HEK293 (cell line): ENCODE data around the gene PLEKHG3.

ENCODE experiments used
- CTCF ChIA-PET: fragments of 350-600 bp; formaldehyde crosslinking; extraction: SDS; loops from one replicate; lab custom pipeline; 2021; ENCODE audit warnings: antibody characterized with exemption; lab: Yijun Ruan, JAX
- POLR2A ChIA-PET: fragments of 300-600 bp; formaldehyde crosslinking; extraction: SDS; loops from one replicate; lab custom pipeline; 2020; ENCODE audit warnings: antibody characterized with exemption, inconsistent platforms; lab: Yijun Ruan, JAX
- H3K27ac ChIP-seq: fragments of 200-500 bp; sonication (Bioruptor generic); 2 replicates; pipeline ENCODE4 v1.5.1; 2014; ENCODE audit warnings: low read depth, low read length, control low read depth, inconsistent platforms; ENCODE audit errors: extremely low read depth
- H3K36me3 ChIP-seq, 2 experiments: fragments of 200-500 bp in 1 of 2; sonication (Bioruptor generic) in 1 of 2; 1 replicate in 1 of 2; 2 replicates in 1 of 2; pipeline ENCODE4 v1.5.1; 2014 to 2017; ENCODE audit warnings: inconsistent platforms in 2 of 2, low read length in 2 of 2; ENCODE audit not compliant: control insufficient read depth in 2 of 2, insufficient read depth in 1 of 2
- H3K4me1 ChIP-seq: fragments of 200-500 bp; sonication (Bioruptor generic); 2 replicates; pipeline ENCODE4 v1.5.1; 2014; ENCODE audit warnings: mild to moderate bottlenecking, low read length, inconsistent platforms; ENCODE audit not compliant: control insufficient read depth, insufficient read depth
- H3K4me3 ChIP-seq: 2 replicates; pipeline ENCODE4 v1.5.1; 2011; ENCODE audit warnings: low read depth, mild to moderate bottlenecking, control low read depth, low read length, moderate library complexity
- H3K9me3 ChIP-seq: fragments of 200-500 bp; sonication (Bioruptor generic); 2 replicates; pipeline ENCODE4 v1.5.1; 2014; ENCODE audit warnings: low read depth, low read length, inconsistent platforms; ENCODE audit not compliant: control insufficient read depth, insufficient read depth
- HOXA7 ChIP-seq: sonication (generic); formaldehyde crosslinking; IDR thresholded peaks from 2 replicates; pipeline ENCODE4 v1.8.1; 2022; ENCODE audit warnings: missing genetic modification reagents, borderline replicate concordance
- KLF16 ChIP-seq: fragments of 450-650 bp; formaldehyde crosslinking; IDR thresholded peaks from 2 replicates; pipeline ENCODE4 v1.5.1; 2017; ENCODE audit warnings: missing biosample characterization, missing genetic modification characterization
- ZBTB11 ChIP-seq: fragments of 450-650 bp; formaldehyde crosslinking; conservative IDR thresholded peaks from 2 replicates; pipeline ENCODE4 v1.5.1; 2016; ENCODE audit warnings: low read depth, missing biosample characterization, missing genetic modification characterization
- ZEB2 ChIP-seq: fragments of 450-650 bp; formaldehyde crosslinking; IDR thresholded peaks from 2 replicates; pipeline ENCODE4 v1.5.1; 2016; ENCODE audit warnings: missing biosample characterization, missing genetic modification characterization
- ZIC2 ChIP-seq: fragments of 450-650 bp; formaldehyde crosslinking; IDR thresholded peaks from 2 replicates; pipeline ENCODE4 v1.5.1; 2016; ENCODE audit warnings: missing biosample characterization, missing genetic modification characterization
- ZNF132 ChIP-seq: fragments of 450-650 bp; formaldehyde crosslinking; IDR thresholded peaks from 2 replicates; pipeline ENCODE4 v1.5.1; 2017; ENCODE audit warnings: missing biosample characterization, missing genetic modification characterization, borderline replicate concordance
- ZNF146 ChIP-seq: fragments of 450-650 bp; formaldehyde crosslinking; IDR thresholded peaks from 2 replicates; pipeline ENCODE4 v1.5.1; 2016; ENCODE audit warnings: missing biosample characterization, missing genetic modification characterization
- ZNF175 ChIP-seq: fragments of 450-650 bp; formaldehyde crosslinking; IDR thresholded peaks from 2 replicates; pipeline ENCODE4 v1.5.1; 2016; ENCODE audit warnings: missing biosample characterization, missing genetic modification characterization
- ZNF2 ChIP-seq: fragments of 450-650 bp; formaldehyde crosslinking; IDR thresholded peaks from 2 replicates; pipeline ENCODE4 v1.5.1; 2016; ENCODE audit warnings: missing biosample characterization, missing genetic modification characterization
- ZNF274 ChIP-seq, 2 experiments: fragments of 200-500 bp in 1 of 2; fragments of 450-650 bp in 1 of 2; sonication (Bioruptor generic) in 1 of 2; formaldehyde crosslinking in 1 of 2; IDR thresholded peaks; 2 replicates each; pipeline versions ENCODE4 v1.5.1 to v1.6.1; 2014 to 2016; ENCODE audit warnings: borderline replicate concordance in 1 of 2, inconsistent platforms in 1 of 2, low read length in 1 of 2, missing biosample characterization in 1 of 2, missing genetic modification characterization in 1 of 2
- ZNF426 ChIP-seq: fragments of 450-650 bp; formaldehyde crosslinking; IDR thresholded peaks from 2 replicates; pipeline ENCODE4 v1.5.1; 2017; ENCODE audit warnings: missing biosample characterization, missing genetic modification characterization, mild to moderate bottlenecking, inconsistent platforms, moderate library complexity
- ZNF501 ChIP-seq: fragments of 450-650 bp; formaldehyde crosslinking; IDR thresholded peaks from 2 replicates; pipeline ENCODE4 v1.5.1; 2016; ENCODE audit warnings: missing biosample characterization, missing genetic modification characterization
- ZNF514 ChIP-seq: fragments of 450-650 bp; formaldehyde crosslinking; IDR thresholded peaks from 2 replicates; pipeline ENCODE4 v1.5.1; 2016; ENCODE audit warnings: missing biosample characterization, missing genetic modification characterization
- ZNF530 ChIP-seq: fragments of 450-650 bp; formaldehyde crosslinking; IDR thresholded peaks from 2 replicates; pipeline ENCODE4 v1.5.1; 2016; ENCODE audit warnings: low read depth, missing biosample characterization, missing genetic modification characterization
- ZNF548 ChIP-seq: fragments of 450-650 bp; formaldehyde crosslinking; IDR thresholded peaks from 2 replicates; pipeline ENCODE4 v1.5.1; 2016; ENCODE audit warnings: missing biosample characterization, missing genetic modification characterization
- ZNF560 ChIP-seq: fragments of 450-650 bp; formaldehyde crosslinking; IDR thresholded peaks from 2 replicates; pipeline ENCODE4 v1.5.1; 2017; ENCODE audit warnings: missing biosample characterization, missing genetic modification characterization, borderline replicate concordance
- ZNF571 ChIP-seq: fragments of 450-650 bp; formaldehyde crosslinking; IDR thresholded peaks from 2 replicates; pipeline ENCODE4 v1.5.0; 2017; ENCODE audit warnings: missing biosample characterization, missing genetic modification characterization
- ZNF629 ChIP-seq: fragments of 450-650 bp; formaldehyde crosslinking; IDR thresholded peaks from 2 replicates; pipeline ENCODE4 v1.5.1; 2017; ENCODE audit warnings: missing biosample characterization, missing genetic modification characterization
- ZNF76 ChIP-seq: fragments of 450-650 bp; formaldehyde crosslinking; IDR thresholded peaks from 2 replicates; pipeline ENCODE4; 2016; ENCODE audit warnings: low read depth, missing biosample characterization, missing genetic modification characterization, borderline replicate concordance
- TF ChIP-seq, protein P1 (sequence below): fragments of 450-650 bp; formaldehyde crosslinking; IDR thresholded peaks from 2 replicates; pipeline ENCODE4 v1.5.1; 2016; ENCODE audit warnings: missing biosample characterization, missing genetic modification characterization

The PLEKHG3 gene

DNA sequence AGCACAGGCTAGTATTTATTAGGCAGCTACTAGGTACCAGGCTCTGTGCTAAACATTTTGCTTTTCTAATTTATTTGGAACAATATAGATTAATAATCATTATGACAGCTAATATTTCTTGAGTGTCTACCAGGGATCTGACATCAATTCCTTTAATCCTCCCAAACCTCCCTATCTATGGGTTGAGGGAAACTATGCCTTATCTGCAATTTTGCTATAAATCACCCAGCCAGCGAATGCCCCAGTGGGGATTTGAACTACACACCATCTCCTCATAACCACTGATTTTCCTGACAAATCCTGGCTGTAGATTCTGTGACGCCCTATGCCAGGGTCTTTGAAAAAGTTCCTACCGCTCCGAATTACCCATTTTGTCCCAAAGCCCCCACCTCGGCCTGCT, 21.4 kb upstream of the PLEKHG3 start:
- Histone ChIP-seq H3K4me1 (peaks cover 4% of the 10 kb centered on the region; the same call in 1 of the 2 replicates), H3K36me3 (no peaks in the 10 kb centered on the region), H3K27ac (no peak overlapping the region), H3K9me3 (no peaks in the 10 kb centered on the region), H3K4me3 (no peak overlapping the region)
- TF ChIP-seq ZNF274 (IDR thresholded peaks at IDR 0.05; ENCODE audit: low read length) (no peak), ZNF274 (tag by site-specific recombination; IDR thresholded peaks at IDR 0.05; ENCODE audit: borderline replicate concordance) (no peak), ZNF76 (no peak), KLF16 (no peak), ZNF501 (no peak), ZNF175 (tag by site-specific recombination) (no peak), ZNF530 (no peak), ZNF514 (tag by site-specific recombination) (no peak), ZNF132 (no peak), ZBTB11 (no peak), ZNF560 (tag by site-specific recombination) (no peak), ZNF146 (no peak), ZIC2 (tag by site-specific recombination) (no peak), ZNF571 (tag by site-specific recombination) (no peak), ZNF629 (tag by site-specific recombination) (no peak), ZNF2 (tag by site-specific recombination) (no peak), ZNF426 (tag by site-specific recombination) (no peak), ZEB2 (no peak)
- TF ChIP-seq, protein P1, sequence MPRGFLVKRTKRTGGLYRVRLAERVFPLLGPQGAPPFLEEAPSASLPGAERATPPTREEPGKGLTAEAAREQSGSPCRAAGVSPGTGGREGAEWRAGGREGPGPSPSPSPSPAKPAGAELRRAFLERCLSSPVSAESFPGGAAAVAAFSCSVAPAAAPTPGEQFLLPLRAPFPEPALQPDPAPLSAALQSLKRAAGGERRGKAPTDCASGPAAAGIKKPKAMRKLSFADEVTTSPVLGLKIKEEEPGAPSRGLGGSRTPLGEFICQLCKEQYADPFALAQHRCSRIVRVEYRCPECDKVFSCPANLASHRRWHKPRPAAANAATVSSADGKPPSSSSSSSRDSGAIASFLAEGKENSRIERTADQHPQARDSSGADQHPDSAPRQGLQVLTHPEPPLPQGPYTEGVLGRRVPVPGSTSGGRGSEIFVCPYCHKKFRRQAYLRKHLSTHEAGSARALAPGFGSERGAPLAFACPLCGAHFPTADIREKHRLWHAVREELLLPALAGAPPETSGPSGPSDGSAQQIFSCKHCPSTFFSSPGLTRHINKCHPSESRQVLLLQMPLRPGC (tag by site-specific recombination): no peak
- ChIA-PET POLR2A (no interaction called here), CTCF (interaction anchor here (1.0 to 1.5 kb wide), 2 partner anchors 10 to 209 kb away, joined by 3 to 4 read pairs; no protein-coding TSS in a partner anchor)

DNA sequence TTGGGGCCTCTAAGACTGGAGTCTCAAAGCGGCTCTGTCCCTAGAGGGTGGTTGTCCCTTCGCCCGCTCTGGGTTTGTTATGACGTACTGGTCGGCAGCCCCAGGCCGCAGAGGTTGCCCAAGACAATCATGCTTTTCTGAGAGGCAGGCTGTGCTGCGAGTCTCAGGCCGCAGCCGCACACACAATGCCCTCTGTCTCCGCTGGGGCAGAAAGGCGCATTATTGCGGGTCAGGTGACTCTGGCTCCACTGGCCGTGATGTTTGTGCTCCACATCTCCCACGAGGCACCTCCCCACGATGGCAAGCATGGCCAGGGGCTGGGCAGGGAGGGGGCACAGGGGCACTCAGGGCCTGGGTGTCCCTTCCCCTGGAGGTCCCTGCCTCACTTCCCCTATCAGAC, 21.0 kb upstream of the PLEKHG3 start:
- Histone ChIP-seq H3K36me3 (no peaks in the 10 kb centered on the region), H3K9me3 (no peaks in the 10 kb centered on the region), H3K27ac (no peak overlapping the region), H3K4me3 (no peak overlapping the region), H3K4me1 (peaks cover 4% of the 10 kb centered on the region; the same call in 1 of the 2 replicates)
- TF ChIP-seq HOXA7 (CRISPR knock-in tag): no peak
- TF ChIP-seq ZNF548 (tag by site-specific recombination): no peak
- ChIA-PET CTCF (interaction anchor here (1.0 to 1.4 kb wide), 2 partner anchors 10 to 32 kb away, joined by 3 to 4 read pairs; no protein-coding TSS in a partner anchor), POLR2A (no interaction called here)
